ENCODE measurements around the gene ARHGEF39. TPM values are rescaled to one million over a fixed set of nuclear protein-coding genes. Genes with fewer than 3 reads are reported as not detected.

ARHGEF39 gene
- total RNA-seq, 1 donor = 0.36 TPM

DNA sequence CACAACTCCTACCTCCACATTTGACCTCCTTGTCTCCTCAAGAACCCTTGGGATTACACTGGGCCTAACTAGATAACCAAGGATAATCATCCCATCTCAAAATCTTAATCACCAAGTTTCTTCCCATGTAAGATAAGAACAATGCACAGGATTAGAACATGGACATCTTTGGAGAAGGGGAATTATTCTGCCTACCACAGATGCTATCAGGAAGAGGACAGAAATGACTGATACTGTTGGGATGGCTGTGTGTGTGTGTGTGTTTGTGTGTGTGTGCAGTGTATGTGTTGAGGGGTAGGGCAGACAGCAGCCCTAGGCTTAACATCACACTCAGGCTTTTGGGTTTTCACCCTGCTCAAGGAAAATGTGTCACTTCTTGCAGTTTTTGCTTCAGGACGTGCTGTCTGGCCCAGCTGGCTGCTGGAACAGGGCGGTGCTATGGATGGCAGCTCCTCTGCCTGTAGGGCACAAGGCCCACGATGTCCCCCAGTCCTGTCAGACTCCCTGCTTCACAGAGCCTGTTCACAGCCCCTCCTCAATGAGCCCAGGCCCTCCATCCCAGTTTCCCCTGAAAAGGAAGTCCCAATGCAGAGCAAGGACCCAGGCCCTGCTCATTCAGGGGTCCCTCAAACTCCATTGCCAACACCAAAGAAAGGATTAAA lies 16.5 kb upstream of the ARHGEF39 start:
- no peak for DNase-seq (ENCODE audit: insufficient read length, low spot score, missing footprints)
- no peak overlapping the region for H3K4me3 ChIP-seq (ENCODE audit: insufficient read depth, low read length)
- peak overlapping the region; percentile 54 for H3K27ac ChIP-seq (ENCODE audit: low read depth, low read length)
- no peaks in the 10 kb centered on the region for H3K27me3 ChIP-seq (ENCODE audit: insufficient read depth, low read length)
- TF ChIP-seq, protein P1, sequence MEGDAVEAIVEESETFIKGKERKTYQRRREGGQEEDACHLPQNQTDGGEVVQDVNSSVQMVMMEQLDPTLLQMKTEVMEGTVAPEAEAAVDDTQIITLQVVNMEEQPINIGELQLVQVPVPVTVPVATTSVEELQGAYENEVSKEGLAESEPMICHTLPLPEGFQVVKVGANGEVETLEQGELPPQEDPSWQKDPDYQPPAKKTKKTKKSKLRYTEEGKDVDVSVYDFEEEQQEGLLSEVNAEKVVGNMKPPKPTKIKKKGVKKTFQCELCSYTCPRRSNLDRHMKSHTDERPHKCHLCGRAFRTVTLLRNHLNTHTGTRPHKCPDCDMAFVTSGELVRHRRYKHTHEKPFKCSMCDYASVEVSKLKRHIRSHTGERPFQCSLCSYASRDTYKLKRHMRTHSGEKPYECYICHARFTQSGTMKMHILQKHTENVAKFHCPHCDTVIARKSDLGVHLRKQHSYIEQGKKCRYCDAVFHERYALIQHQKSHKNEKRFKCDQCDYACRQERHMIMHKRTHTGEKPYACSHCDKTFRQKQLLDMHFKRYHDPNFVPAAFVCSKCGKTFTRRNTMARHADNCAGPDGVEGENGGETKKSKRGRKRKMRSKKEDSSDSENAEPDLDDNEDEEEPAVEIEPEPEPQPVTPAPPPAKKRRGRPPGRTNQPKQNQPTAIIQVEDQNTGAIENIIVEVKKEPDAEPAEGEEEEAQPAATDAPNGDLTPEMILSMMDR (IDR thresholded peaks at IDR 0.05; ENCODE audit: extremely low read depth, low read depth, low read length) = no peak
- H3K9me3 ChIP-seq (ENCODE audit: low read depth, low read length) = no peaks in the 10 kb centered on the region
- H3K79me2 ChIP-seq (ENCODE audit: insufficient read depth, low read length) = peaks cover 20% of the 10 kb centered on the region
- no peak overlapping the region for H2AFZ ChIP-seq (ENCODE audit: low read length)
- no peak overlapping the region for H3K4me2 ChIP-seq (ENCODE audit: insufficient read depth, low read length)
- peaks cover 54% of the 10 kb centered on the region for H3K36me3 ChIP-seq (ENCODE audit: insufficient read depth, low read length)
- peaks cover 35% of the 10 kb centered on the region for H3K4me1 ChIP-seq (ENCODE audit: insufficient read depth, low read length)
- peaks cover 59% of the 10 kb centered on the region for H4K20me1 ChIP-seq (ENCODE audit: insufficient read depth, low read length)

DNA sequence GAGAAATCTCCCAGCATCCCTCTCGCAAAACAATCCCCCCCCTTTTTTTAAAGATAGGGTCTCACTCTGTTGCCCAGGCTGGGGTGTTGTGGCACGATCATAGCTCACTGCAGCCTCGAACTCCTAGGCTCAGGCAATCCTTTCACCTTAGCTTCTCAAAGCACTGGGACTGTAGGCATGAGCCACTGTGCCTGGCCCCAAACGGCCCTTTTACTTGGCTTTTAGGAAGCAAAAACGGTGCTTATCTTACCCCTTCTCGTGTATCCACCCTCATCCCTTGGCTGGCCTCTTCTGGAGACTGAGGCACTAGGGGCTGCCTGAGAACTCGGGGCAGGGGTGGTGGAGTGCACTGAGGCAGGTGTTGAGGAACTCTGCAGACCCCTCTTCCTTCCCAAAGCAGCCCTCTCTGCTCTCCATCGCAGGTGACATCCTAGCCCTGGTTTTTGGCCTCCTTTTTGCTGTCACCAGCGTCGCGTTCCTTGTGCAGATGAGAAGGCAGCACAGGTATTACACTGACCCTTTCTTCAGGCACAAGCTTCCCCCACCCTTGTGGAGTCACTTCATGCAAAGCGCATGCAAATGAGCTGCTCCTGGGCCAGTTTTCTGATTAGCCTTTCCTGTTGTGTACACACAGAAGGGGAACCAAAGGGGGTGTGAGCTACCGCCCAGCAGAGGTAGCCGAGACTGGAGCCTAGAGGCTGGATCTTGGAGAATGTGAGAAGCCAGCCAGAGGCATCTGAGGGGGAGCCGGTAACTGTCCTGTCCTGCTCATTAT lies 15.5 kb upstream of the ARHGEF39 start:
- Histone ChIP-seq H3K9me3 (ENCODE audit: low read depth, low read length) (no peaks in the 10 kb centered on the region), H3K27ac (ENCODE audit: low read depth, low read length) (no peak overlapping the region), H4K20me1 (ENCODE audit: insufficient read depth, low read length) (peaks cover 49% of the 10 kb centered on the region), H3K79me2 (ENCODE audit: insufficient read depth, low read length) (peaks cover 11% of the 10 kb centered on the region), H3K4me3 (ENCODE audit: insufficient read depth, low read length) (no peak overlapping the region), H3K36me3 (ENCODE audit: insufficient read depth, low read length) (peaks cover 44% of the 10 kb centered on the region), H3K4me1 (ENCODE audit: insufficient read depth, low read length) (peaks cover 27% of the 10 kb centered on the region), H2AFZ (ENCODE audit: low read length) (no peak overlapping the region), H3K27me3 (ENCODE audit: insufficient read depth, low read length) (peaks cover 4% of the 10 kb centered on the region), H3K4me2 (ENCODE audit: insufficient read depth, low read length) (no peak overlapping the region)
- TF ChIP-seq, protein P1 (IDR thresholded peaks at IDR 0.05; ENCODE audit: extremely low read depth, low read depth, low read length) = no peak
- peak; percentile 90 for DNase-seq (ENCODE audit: insufficient read length, low spot score, missing footprints)

DNA sequence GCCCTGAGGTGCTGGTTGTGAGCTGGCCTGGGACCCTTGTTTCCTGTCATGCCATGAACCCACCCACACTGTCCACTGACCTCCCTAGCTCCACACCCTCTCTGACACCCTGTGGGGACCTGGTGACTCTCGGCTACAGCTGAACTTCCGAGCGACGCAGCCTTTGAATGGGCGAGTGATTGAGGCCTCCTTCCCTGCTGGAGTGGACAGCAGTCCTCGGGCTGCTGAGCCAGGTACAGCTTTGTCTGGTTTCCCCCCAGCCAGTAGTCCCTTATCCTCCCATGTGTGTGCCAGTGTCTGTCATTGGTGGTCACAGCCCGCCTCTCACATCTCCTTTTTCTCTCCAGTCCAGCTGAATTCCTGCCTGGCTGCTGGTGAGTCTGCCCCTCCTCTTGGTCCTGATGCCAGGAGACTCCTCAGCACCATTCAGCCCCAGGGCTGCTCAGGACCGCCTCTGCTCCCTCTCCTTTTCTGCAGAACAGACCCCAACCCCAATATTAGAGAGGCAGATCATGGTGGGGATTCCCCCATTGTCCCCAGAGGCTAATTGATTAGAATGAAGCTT lies 14.9 kb upstream of the ARHGEF39 start:
- peak; percentile 87 for DNase-seq (ENCODE audit: insufficient read length, low spot score, missing footprints)
- Histone ChIP-seq H4K20me1 (ENCODE audit: insufficient read depth, low read length) (peaks cover 43% of the 10 kb centered on the region), H3K36me3 (ENCODE audit: insufficient read depth, low read length) (peaks cover 37% of the 10 kb centered on the region), H3K4me2 (ENCODE audit: insufficient read depth, low read length) (no peak overlapping the region), H3K27ac (ENCODE audit: low read depth, low read length) (no peak overlapping the region), H3K27me3 (ENCODE audit: insufficient read depth, low read length) (peaks cover 7% of the 10 kb centered on the region), H3K4me3 (ENCODE audit: insufficient read depth, low read length) (no peak overlapping the region), H3K79me2 (ENCODE audit: insufficient read depth, low read length) (peaks cover 5% of the 10 kb centered on the region), H3K9me3 (ENCODE audit: low read depth, low read length) (no peaks in the 10 kb centered on the region), H3K4me1 (ENCODE audit: insufficient read depth, low read length) (peaks cover 27% of the 10 kb centered on the region), H2AFZ (ENCODE audit: low read length) (no peak overlapping the region)
- TF ChIP-seq, protein P1 (IDR thresholded peaks at IDR 0.05; ENCODE audit: extremely low read depth, low read depth, low read length) = no peak

- H3K36me3 ChIP-seq (ENCODE audit: insufficient read depth, low read length) = peaks cover 30% of the 10 kb centered on the region
- TF ChIP-seq, protein P1 (IDR thresholded peaks at IDR 0.05; ENCODE audit: extremely low read depth, low read depth, low read length) = no peak
- H3K9me3 ChIP-seq (ENCODE audit: low read depth, low read length) = no peaks in the 10 kb centered on the region
- no peak overlapping the region for H3K4me3 ChIP-seq (ENCODE audit: insufficient read depth, low read length)
- H4K20me1 ChIP-seq (ENCODE audit: insufficient read depth, low read length) = peaks cover 35% of the 10 kb centered on the region
- H3K4me2 ChIP-seq (ENCODE audit: insufficient read depth, low read length) = no peak overlapping the region
- H3K4me1 ChIP-seq (ENCODE audit: insufficient read depth, low read length) = peaks cover 19% of the 10 kb centered on the region
- DNase-seq (ENCODE audit: insufficient read length, low spot score, missing footprints) = no peak
- peaks cover 11% of the 10 kb centered on the region for H3K27me3 ChIP-seq (ENCODE audit: insufficient read depth, low read length)
- no peak overlapping the region for H3K27ac ChIP-seq (ENCODE audit: low read depth, low read length)
- no peak overlapping the region for H2AFZ ChIP-seq (ENCODE audit: low read length)
- no peaks in the 10 kb centered on the region for H3K79me2 ChIP-seq (ENCODE audit: insufficient read depth, low read length)
Measured at GRCh38 chr9:35679091-35679490, 14.1 kb upstream of the ARHGEF39 start.
